Fibroblast of lung (primary cell): ENCODE data around the gene FGFBP1.
A peak's percentile ranks its signal among the peaks of the same experiment; 100 is the strongest.

Experiments used
- EZH2 ChIP-seq: IDR thresholded peaks from 2 replicates; pipeline ENCODE4 v1.5.1; 2012; ENCODE audit warnings: low read length, control low read depth, mild to moderate bottlenecking; ENCODE audit errors: missing control alignments
- TF ChIP-seq, protein P1 (sequence below), 2 donors: IDR thresholded peaks in 1 of 2; conservative IDR thresholded peaks in 1 of 2; 1 replicate in 1 of 2; 2 replicates in 1 of 2; pipeline ENCODE4 v1.5.1; 2011 to 2012; ENCODE audit warnings: low read length in 2 of 2, control low read depth in 1 of 2, inconsistent platforms in 1 of 2, low read depth in 1 of 2, mild to moderate bottlenecking in 1 of 2

DNA sequence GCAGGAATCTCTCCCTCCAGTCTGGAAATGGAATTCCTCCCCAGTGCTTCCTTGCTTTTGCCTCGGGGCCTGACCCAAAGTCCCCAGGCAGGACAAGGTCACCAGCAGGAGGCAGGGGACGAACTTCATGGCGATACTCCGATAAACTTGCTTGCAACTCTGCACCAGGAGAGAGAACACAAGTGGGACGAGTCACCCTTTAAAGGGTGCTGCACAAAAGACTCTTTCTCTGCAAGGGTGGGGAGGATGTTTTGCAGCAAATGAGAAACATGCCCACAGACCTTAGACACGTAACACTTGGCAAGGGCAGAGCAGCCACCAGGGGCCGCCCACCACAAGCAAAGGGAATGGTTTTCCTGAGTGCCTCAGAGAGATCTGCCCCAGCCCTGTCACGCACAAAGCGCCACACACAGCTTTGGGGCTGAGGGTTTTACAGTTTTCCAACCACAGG lies 24.5 kb upstream of the FGFBP1 start, which contains the start of gene FGFBP2:
- TF ChIP-seq, protein P1, sequence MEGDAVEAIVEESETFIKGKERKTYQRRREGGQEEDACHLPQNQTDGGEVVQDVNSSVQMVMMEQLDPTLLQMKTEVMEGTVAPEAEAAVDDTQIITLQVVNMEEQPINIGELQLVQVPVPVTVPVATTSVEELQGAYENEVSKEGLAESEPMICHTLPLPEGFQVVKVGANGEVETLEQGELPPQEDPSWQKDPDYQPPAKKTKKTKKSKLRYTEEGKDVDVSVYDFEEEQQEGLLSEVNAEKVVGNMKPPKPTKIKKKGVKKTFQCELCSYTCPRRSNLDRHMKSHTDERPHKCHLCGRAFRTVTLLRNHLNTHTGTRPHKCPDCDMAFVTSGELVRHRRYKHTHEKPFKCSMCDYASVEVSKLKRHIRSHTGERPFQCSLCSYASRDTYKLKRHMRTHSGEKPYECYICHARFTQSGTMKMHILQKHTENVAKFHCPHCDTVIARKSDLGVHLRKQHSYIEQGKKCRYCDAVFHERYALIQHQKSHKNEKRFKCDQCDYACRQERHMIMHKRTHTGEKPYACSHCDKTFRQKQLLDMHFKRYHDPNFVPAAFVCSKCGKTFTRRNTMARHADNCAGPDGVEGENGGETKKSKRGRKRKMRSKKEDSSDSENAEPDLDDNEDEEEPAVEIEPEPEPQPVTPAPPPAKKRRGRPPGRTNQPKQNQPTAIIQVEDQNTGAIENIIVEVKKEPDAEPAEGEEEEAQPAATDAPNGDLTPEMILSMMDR (conservative IDR thresholded peaks at IDR 0.05 in 1 of 2, IDR thresholded peaks at IDR 0.05 in 1 of 2; ENCODE audit: low read depth in 1 of 2, low read length in 2 of 2), result peak; percentile 26 to 42
- no peak for TF ChIP-seq EZH2
